Measurements from ENCODE around the gene SH2B3. TPM values are rescaled to one million over a fixed set of nuclear protein-coding genes. Genes with fewer than 3 reads are reported as not detected.
A peak's percentile ranks its signal among the peaks of the same experiment; 100 is the strongest.

SH2B3 gene
- total and polyA plus RNA-seq, 8 donors: 19.2 to 42.0 (median 22.5) TPM

- H3K36me3 ChIP-seq: peaks cover 0 to 50% of the 10 kb centered on the region in 2 donors
- DNase-seq (peak in 1 of 4 donors; percentile 32), ATAC-seq (no peak)
- TF ChIP-seq, protein P1, sequence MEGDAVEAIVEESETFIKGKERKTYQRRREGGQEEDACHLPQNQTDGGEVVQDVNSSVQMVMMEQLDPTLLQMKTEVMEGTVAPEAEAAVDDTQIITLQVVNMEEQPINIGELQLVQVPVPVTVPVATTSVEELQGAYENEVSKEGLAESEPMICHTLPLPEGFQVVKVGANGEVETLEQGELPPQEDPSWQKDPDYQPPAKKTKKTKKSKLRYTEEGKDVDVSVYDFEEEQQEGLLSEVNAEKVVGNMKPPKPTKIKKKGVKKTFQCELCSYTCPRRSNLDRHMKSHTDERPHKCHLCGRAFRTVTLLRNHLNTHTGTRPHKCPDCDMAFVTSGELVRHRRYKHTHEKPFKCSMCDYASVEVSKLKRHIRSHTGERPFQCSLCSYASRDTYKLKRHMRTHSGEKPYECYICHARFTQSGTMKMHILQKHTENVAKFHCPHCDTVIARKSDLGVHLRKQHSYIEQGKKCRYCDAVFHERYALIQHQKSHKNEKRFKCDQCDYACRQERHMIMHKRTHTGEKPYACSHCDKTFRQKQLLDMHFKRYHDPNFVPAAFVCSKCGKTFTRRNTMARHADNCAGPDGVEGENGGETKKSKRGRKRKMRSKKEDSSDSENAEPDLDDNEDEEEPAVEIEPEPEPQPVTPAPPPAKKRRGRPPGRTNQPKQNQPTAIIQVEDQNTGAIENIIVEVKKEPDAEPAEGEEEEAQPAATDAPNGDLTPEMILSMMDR (IDR thresholded peaks at IDR 0.05): no peak
- H3K4me1 ChIP-seq: peaks cover 18 to 100% of the 10 kb centered on the region in 2 donors
- H3K27me3 ChIP-seq: no peaks in the 10 kb centered on the region
- H3K9me3 ChIP-seq: no peaks in the 10 kb centered on the region
- peak overlapping the region; percentile 4 to 82 for H3K27ac ChIP-seq
- no peak overlapping the region for H3K4me3 ChIP-seq
- intact Hi-C loops (cut with DNase I): no loop called here
Measured at GRCh38 chr12:111442301-111443045, 36.8 kb downstream of the SH2B3 start.

- intact Hi-C loops (cut with DNase I): no loop called here
- peaks cover 17 to 100% of the 10 kb centered on the region in 2 donors for H3K4me1 ChIP-seq
Measured at GRCh38 chr12:111443086-111443485, 37.4 kb downstream of the SH2B3 start.

DNA sequence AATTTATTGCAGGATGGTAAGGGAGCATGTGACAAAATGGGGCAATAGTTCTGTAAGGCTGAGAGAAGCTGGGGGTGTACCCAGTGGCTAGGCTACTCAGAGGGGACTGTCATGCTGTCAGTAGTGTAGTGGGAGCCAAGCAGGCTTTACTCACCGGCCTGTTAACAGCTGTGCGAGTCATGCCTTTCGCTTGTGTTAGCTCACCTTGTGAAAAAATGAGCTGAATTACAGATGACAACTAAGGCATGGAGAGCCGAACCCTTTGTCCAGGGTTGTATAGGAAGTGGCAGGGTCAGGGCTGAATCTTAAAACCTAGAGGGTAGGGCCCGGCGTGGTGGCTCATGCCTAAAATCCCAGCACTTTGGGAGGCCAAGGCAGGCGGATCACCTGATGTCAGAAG, 37.9 kb downstream of the SH2B3 start:
- peak; percentile 15 for ATAC-seq
- no peaks in the 10 kb centered on the region for H3K9me3 ChIP-seq
- H3K4me1 ChIP-seq: peaks cover 12 to 99% of the 10 kb centered on the region in 2 donors
- H3K27ac ChIP-seq: peak overlapping the region in 1 of 2 donors; percentile 82
- TF ChIP-seq, protein P1 (IDR thresholded peaks at IDR 0.05): no peak
- no peak overlapping the region for H3K4me3 ChIP-seq
- intact Hi-C loops (cut with DNase I): no loop called here
- peaks cover 0 to 61% of the 10 kb centered on the region in 2 donors for H3K36me3 ChIP-seq
- no peaks in the 10 kb centered on the region for H3K27me3 ChIP-seq
- no peak for DNase-seq

More at GRCh38 chr12:111443086-111443485, 37.4 kb downstream of the SH2B3 start:
- Histone ChIP-seq H3K9me3 (no peaks in the 10 kb centered on the region), H3K27ac (peak overlapping the region in 1 of 2 donors; percentile 82), H3K4me3 (no peak overlapping the region), H3K27me3 (no peaks in the 10 kb centered on the region), H3K36me3 (peaks cover 0 to 56% of the 10 kb centered on the region in 2 donors)
- DNase-seq (peak in 1 of 4 donors; percentile 29), ATAC-seq (no peak)
- TF ChIP-seq, protein P1 (IDR thresholded peaks at IDR 0.05): no peak

DNA sequence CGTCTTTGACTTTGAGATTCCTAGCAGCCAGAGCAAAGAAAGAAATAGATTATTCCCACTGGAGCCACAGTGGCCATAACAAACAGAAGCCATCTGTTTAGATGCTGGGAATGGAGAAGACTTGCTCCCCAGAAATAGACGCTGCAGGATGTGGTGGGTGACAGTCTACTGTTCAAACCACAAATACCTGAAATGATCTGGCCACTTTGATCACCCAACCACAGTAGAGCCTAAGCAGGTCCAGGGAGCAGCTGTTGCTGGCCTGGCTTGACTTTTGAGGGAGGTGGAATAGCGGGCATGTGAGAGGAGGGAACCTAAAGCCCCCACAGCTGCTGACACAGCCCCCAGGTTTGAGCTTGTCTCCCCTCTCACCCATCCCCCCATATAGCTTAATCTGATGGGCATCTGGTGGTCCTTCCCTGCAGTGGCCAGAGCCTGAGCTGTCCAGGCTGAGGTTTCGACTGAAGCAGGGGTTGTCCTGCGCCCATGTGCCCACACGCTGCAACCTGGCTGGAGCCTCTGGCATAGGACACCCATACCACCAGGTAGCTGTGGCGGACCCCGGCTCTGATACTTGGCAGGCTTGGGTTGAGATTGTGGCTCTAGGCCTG, 38.7 kb downstream of the SH2B3 start:
- Histone ChIP-seq H3K4me3 (no peak overlapping the region), H3K4me1 (peaks cover 12 to 98% of the 10 kb centered on the region in 2 donors), H3K27ac (peak overlapping the region; percentile 45 to 82), H3K27me3 (no peaks in the 10 kb centered on the region), H3K9me3 (no peaks in the 10 kb centered on the region), H3K36me3 (peaks cover 0 to 69% of the 10 kb centered on the region in 2 donors)
- DNase-seq: no peak
- no peak for ATAC-seq
- TF ChIP-seq, protein P1 (IDR thresholded peaks at IDR 0.05): no peak
- intact Hi-C loops (cut with DNase I): no loop called here
